ENCODE measurements around the gene ETFDH. TPM values are rescaled to one million over a fixed set of nuclear protein-coding genes. Genes with fewer than 3 reads are reported as not detected.

The ETFDH gene
- polyA plus RNA-seq, 1 donor from 2014 or later, result 45.1 TPM

GRCh38 chr4:158715802-158716201, 43.7 kb downstream of the ETFDH start:
- TF ChIP-seq REST (IDR thresholded peaks at IDR 0.05; ENCODE audit: borderline replicate concordance) (no peak), MXI1 (conservative IDR thresholded peaks at IDR 0.05; ENCODE audit: poor library complexity, severe bottlenecking) (no peak), POLR2AphosphoS5 (IDR thresholded peaks at IDR 0.05) (no peak), CTCF (IDR thresholded peaks at IDR 0.05; ENCODE audit: poor library complexity, severe bottlenecking) (no peak), RAD21 (conservative IDR thresholded peaks at IDR 0.05) (no peak), SMC3 (conservative IDR thresholded peaks at IDR 0.05; ENCODE audit: poor library complexity) (no peak), EZH2 (IDR thresholded peaks at IDR 0.05; ENCODE audit: borderline replicate concordance, insufficient read depth, low read length, poor library complexity, severe bottlenecking) (no peak), EP300 (conservative IDR thresholded peaks at IDR 0.05; ENCODE audit: poor library complexity, severe bottlenecking) (no peak), TAF1 (IDR thresholded peaks at IDR 0.05; ENCODE audit: low read depth) (no peak)
- Histone ChIP-seq H3K4me3 (ENCODE audit: low read length) (no peak overlapping the region), H3K27ac (ENCODE audit: low read length) (no peak overlapping the region), H3K79me2 (replicated peaks; ENCODE audit: insufficient read depth, low read length) (no peaks in the 10 kb centered on the region), H2AFZ (ENCODE audit: low read depth, low read length) (no peak overlapping the region), H3F3A (ENCODE audit: insufficient read depth, low read length, poor library complexity, severe bottlenecking) (no peaks in the 10 kb centered on the region), H3K9ac (ENCODE audit: low read length) (no peak overlapping the region), H3K36me3 (ENCODE audit: insufficient read depth, low read length) (peaks cover 5% of the 10 kb centered on the region), H3K9me3 (ENCODE audit: low read length) (no peaks in the 10 kb centered on the region), H4K20me1 (ENCODE audit: insufficient read depth) (no peaks in the 10 kb centered on the region), H3K4me2 (ENCODE audit: low read length) (no peak overlapping the region), H3K9me2 (ENCODE audit: insufficient read depth, low read length) (no peaks in the 10 kb centered on the region), H3K27me3 (ENCODE audit: insufficient read depth, low read depth, low read length) (no peaks in the 10 kb centered on the region)

GRCh38 chr4:158721680-158722079, 49.6 kb downstream of the ETFDH start:
- Histone ChIP-seq H3K9ac (ENCODE audit: low read length) (peak overlapping the region; percentile 80), H2AFZ (ENCODE audit: low read depth, low read length) (no peak overlapping the region), H4K20me1 (ENCODE audit: insufficient read depth) (no peaks in the 10 kb centered on the region), H3K36me3 (ENCODE audit: insufficient read depth, low read length) (no peaks in the 10 kb centered on the region), H3K4me2 (ENCODE audit: low read length) (peak overlapping the region; percentile 92), H3K27me3 (ENCODE audit: insufficient read depth, low read depth, low read length) (no peaks in the 10 kb centered on the region), H3K9me2 (ENCODE audit: insufficient read depth, low read length) (no peaks in the 10 kb centered on the region), H3K9me3 (ENCODE audit: low read length) (no peaks in the 10 kb centered on the region), H3K4me3 (ENCODE audit: low read length) (peak overlapping the region; percentile 86), H3K27ac (ENCODE audit: low read length) (no peak overlapping the region), H3F3A (ENCODE audit: insufficient read depth, low read length, poor library complexity, severe bottlenecking) (no peaks in the 10 kb centered on the region), H3K79me2 (replicated peaks; ENCODE audit: insufficient read depth, low read length) (peaks cover 17% of the 10 kb centered on the region)
- TF ChIP-seq POLR2AphosphoS5 (IDR thresholded peaks at IDR 0.05) (no peak), SMC3 (conservative IDR thresholded peaks at IDR 0.05; ENCODE audit: poor library complexity) (no peak), TAF1 (IDR thresholded peaks at IDR 0.05; ENCODE audit: low read depth) (no peak), MXI1 (conservative IDR thresholded peaks at IDR 0.05; ENCODE audit: poor library complexity, severe bottlenecking) (no peak), EP300 (conservative IDR thresholded peaks at IDR 0.05; ENCODE audit: poor library complexity, severe bottlenecking) (no peak), EZH2 (IDR thresholded peaks at IDR 0.05; ENCODE audit: borderline replicate concordance, insufficient read depth, low read length, poor library complexity, severe bottlenecking) (no peak), REST (IDR thresholded peaks at IDR 0.05; ENCODE audit: borderline replicate concordance) (no peak), CTCF (IDR thresholded peaks at IDR 0.05; ENCODE audit: poor library complexity, severe bottlenecking) (no peak), RAD21 (conservative IDR thresholded peaks at IDR 0.05) (no peak)

Data from neural cell (in vitro differentiated cells).